Measurements from ENCODE around the gene MXRA8.

MXRA8 gene

GRCh38 chr1:1349256-1350012, 8.9 kb downstream of the MXRA8 start, which contains the start of gene DVL1:
DVL1 (minus strand) TSS chr1:1349418; CDS start chr1:1349065, 353 bp downstream.
- peak; percentile 82 for DNase-seq

DNA sequence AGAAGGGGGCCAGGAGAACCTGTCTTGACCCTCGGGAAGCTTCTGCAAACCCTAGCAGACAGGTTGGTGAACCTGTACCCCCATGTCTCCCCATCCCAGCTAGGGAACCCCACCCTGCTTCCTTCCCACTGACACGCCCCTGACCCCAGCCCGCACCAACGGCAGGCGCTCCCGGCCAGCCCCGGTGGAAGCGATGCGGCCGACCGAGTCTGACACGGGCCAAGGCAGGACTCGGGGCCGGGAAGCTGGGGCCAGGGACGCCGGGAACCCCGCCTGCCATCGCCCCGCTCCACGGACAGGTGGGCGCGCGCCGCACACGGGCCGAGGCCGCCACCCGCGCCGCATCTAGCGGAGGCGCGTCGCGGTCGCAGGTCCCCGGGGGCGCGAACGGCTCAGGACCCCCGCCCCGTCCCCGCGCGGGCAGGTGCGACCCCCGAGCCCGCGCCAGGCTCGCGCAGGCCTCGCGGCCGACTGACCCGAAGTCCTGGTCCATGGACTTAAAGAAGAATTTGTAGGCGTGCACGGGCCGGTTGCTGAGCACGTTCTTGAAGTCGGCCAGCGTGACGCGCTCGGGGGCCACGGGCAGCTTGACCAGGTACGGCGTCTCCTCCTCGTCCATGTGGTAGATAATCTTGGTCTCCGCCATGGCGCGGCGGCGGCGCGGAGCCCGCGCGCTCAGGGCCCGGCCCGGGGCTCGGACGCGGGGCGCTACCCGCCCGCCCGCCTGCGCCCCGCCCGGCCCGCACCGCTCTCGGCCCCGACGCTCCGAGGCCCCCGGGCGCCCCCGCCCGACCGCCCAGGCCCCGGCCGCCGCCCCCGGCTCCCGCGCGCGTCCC, 9.7 kb downstream of the MXRA8 start:
- DNase-seq (no peak), ATAC-seq (peak; percentile 17)

More at GRCh38 chr1:1349256-1350012, 8.9 kb downstream of the MXRA8 start, which contains the start of gene DVL1:
- ATAC-seq = peak; percentile 74

GRCh38 chr1:1347663-1348419, 10.5 kb downstream of the MXRA8 start:
- no peak for ATAC-seq
- no peak for DNase-seq

GRCh38 chr1:1347026-1347595, 11.2 kb downstream of the MXRA8 start:
- ATAC-seq (no peak), DNase-seq (no peak)

GRCh38 chr1:1346501-1346890, 11.9 kb downstream of the MXRA8 start:
- no peak for DNase-seq
- no peak for ATAC-seq

DNA sequence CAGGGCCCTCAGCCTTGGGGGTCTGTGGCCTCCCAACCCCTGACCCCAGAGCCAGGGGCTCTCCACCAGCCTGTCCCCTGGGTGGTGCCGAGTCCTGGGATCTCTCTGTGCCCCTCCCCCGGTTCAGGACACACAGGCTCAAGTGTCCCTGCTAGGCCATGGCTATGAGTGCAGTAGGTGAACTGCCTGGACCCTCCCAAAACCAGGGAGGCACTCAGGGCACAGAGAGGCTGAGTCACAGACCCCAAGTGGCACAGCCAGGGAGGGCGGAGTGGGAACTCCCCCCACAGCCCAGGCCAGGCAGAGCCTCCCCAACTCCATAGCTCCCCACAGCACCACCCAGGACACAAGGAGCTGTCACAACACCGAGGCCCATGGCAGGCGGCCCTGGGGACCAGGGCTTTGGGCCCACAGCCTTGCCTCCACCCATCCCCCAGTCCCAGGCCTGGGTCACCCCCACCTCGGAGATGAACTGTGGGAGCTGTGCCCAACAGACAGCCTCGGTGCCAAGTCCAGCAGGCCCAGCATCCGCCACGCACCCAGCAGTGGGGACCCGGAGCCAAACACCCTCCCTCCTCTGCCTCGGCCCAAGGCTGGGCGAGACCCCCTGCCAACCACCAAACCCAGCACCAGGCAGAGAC, 12.4 kb downstream of the MXRA8 start:
- DNase-seq (no peak), ATAC-seq (no peak)

DNA sequence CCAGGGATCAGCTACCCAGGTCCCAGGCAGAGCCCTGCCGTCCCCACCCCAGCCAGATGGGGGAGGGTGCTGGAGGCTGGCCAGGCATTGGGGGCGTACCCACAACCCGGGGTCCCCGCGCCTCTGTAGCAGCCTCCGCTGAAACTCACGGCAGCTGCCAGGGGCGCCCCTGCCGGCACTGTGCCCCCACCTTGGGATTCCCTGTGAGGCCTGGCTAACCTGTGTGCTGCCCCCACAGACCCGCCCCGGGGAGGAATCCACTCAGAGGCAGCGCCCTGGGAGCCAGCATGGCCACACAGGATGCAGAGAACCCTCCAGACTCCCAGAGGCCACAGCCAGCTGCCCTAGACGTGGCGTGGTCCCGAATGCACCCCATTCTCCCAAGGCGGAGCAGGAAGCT, 13.0 kb downstream of the MXRA8 start:
- ATAC-seq = no peak
- DNase-seq = no peak

DNA sequence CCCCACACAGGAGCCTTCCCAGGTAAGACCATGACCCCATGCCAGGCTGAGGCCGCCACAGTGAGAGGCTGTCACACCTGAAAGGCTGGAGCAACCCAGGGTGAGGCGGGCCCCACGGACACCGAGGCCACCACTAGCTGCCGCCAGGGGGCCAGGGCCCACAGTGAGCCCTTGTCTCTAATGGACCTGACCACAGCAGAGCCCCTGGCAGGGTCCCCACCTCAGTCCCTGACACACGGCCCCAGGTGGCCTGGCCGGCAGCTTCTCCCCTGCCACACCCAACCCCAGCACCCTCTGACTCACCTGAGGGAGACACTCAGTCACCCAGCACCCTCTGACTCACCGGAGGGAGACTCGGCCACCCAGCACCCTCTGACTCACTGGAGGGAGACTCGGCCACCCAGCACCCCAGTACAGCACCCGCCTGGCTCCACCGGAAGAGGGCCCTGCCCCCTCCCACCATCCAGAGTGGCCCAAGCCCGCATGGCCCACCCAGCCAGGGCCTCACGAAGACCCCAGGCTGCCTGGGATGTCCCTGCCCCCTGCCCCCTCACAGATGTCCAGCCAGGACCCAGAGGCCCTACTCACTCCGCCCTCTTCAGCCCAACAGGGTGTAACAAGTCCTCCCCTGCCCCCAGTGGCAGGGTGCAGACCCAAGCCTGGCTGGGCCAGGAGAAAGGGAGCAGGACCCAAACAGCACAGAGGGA, 13.5 kb downstream of the MXRA8 start:
- ATAC-seq (peak; percentile 77), DNase-seq (peak; percentile 69)

DNA sequence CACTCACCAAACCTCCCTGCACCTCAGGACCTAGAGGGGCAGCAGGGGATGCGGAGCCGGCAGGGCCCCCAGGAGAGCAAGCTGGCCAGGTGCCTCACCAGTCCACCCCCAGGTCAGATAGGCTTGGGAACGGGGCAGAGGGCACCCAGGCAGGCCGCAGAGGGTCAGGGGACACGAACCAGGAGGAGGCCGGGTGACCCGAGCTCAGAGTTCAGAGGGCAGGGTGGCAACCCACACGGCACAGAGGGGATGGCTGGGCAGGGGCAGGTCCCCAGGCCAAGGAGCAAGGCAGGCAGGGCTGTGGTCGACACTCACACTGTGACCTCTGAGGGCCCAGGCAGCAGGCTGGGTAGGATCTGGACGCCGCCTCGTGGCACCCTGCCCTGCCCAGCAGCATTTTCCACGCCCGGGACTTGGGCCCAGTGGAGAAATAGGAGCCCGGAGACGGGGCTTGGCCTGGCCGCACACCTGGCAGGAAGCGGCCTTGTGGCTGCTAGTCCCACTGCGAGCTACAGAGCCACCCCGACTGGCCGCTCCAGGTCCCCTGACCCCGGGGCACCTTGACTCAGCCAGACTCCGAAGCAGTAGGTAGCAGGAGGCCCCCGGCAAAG, 14.4 kb downstream of the MXRA8 start:
- DNase-seq = no peak
- no peak for ATAC-seq

DNA sequence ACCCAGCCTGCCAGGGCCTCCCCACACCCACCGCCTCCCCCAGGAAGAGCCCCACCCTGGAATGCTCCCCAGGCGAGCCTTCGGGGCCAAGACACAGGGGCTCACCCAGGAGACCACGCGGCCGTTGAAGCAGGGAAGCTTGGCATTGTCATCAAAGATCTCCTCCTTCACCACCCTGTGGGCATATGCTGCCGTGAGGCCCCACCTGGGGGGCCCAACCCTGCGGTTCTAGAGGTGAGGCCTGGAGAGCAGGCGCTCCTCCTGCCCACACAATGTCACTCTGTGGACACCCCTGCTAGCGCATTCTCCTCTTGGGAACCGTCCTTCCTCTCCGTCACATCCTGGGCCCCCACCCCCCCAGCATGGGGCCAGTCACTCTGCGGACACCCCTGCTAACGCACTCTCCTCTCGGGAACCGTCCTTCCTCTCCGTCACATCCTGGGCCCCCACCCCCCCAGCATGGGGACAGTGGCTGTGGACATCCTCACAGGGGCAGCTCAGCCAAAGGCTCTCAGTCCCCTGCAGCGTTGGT, 15.7 kb downstream of the MXRA8 start:
- DNase-seq = no peak
- ATAC-seq = no peak

DNA sequence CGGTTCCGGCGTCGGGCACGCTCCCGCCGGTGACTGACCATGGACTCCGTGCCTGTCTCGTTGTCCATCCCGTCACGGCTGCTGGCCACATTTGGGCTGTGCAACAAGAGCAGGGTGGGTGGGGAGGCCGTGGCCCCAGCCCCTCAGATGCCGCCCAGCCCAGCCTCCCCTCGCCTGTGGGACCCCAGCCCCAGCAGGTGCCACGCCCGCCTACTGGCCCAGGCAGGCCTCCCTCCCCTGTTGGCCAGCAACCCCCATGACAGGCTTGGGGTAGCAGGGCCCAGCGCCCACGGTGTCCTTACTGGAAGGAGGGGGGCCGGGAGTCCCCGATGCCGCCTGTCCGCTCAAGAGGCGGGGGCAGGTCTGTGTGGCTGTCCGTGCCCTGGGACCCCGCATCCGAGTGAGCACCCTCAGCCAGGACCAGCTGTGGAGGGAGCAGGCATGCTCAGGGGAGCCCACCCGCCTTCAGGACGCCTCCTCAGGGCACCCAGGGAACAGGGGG, 16.2 kb downstream of the MXRA8 start:
- no peak for DNase-seq
- no peak for ATAC-seq

DNA sequence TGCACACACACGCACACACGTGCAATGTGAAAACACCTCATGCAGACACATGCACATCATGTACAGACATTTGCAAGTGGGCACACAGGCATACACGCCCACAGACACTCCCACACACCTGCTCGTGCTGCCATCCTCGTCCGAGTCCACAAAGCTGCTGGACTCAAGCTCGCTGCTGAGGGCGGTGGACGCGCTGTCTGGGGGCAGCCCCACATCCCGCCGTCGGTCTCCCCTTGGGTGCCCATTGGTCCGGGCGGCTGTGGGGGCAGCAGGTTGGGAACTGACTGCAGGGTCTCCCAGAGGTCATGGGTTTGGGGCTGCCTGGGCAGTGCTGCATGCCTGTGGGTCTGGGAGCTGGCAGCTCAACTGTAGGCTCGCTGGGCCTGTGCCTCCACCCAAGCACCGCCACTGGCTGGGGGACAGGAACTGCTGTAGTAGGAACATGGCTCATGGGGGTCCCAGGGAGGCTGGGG, 16.8 kb downstream of the MXRA8 start:
- ATAC-seq = no peak
- no peak for DNase-seq

- DNase-seq (no peak), ATAC-seq (no peak)
Observed at GRCh38 chr1:1340791-1341548, 17.4 kb downstream of the MXRA8 start.

GRCh38 chr1:1340185-1340584, 18.2 kb downstream of the MXRA8 start:
- DNase-seq (no peak), ATAC-seq (no peak)

GRCh38 chr1:1338278-1338677, 20.1 kb downstream of the MXRA8 start:
- no peak for DNase-seq
- no peak for ATAC-seq

DNA sequence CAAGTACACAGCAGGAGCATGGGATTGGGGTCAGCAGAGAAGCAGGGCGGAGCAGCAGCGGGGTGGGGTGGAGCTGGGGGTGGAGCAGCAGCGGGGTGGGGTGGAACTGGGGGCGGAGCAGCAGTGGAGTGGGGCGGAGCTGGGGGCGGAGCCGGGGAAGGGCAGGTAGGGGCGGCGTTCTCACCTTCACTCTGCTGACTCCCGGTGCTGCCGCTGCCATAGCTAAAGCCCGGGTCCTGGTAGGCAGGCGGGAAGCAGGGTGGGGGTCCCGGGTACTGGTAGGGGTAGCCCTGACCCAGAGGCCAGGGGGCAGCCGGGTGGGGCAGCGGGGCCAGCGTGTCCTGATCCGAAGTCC, 20.6 kb downstream of the MXRA8 start:
- DNase-seq = peak; percentile 65
- ATAC-seq = no peak

DNA sequence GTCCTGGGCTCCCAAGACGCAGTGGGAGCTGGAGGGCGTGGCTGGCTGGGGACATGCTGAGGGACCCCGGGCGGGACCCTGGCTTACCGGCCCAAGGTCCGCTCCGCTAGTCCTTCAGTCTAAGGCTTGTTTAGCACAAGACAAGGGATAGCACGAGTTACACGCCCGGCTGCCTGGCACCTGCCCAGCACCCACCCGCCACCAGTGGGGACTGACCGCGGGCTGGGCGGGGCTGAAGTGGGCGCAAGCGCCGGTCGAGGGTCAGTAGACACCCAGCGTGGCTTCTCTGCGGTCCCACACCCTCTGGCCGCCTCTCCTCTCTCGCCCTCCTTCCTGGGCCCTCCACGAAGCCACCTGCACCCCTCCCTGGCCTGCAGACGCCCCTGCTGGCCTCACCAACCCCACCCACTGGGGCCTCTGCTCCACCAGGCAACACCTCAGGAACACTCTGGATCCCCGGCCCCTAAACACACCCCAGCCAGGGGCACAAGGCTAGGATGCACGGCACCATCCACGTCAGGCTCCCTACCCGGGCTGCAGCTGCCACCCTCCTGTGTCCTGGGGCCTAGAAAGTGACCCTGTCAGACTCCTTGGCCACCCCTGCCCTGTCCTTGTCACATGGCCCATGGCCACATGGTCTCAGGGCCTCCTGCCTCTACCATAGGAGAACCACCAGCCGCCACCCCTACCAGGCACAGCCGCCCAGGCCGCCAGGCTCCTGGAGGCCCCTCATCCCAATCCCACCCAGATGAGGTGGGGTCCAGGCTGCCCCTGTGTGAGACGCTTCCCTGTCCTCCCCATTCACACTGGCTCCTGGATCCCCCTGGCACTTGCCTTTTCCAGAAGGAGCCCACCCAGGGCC, 21.2 kb downstream of the MXRA8 start:
- DNase-seq (no peak), ATAC-seq (no peak)

DNA sequence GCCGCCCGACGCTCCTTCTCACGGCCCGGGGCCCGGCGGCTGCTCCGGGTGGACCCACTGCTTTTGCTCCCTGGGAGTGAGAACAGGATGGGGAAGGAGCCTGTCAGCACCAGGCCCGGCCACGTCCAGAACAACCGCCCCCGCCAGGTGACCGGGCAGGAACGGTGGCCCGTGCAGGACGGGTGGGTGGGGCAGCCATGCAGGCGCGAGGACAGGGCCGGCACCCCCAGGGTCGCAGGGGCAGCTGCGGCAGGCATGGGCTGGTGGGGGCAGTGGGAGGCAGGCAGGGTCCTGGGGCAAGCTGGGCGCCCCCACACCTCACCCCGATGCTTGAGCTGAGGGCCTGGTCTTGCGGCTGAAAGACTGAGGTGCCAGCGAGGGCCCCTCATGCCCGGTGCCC, 21.9 kb downstream of the MXRA8 start:
- DNase-seq (no peak), ATAC-seq (no peak)
